GM21786 (cell line): ENCODE measurements around the gene C5.

Experiments
- ATAC-seq: cut with Tn5 transposase; IDR thresholded peaks from one replicate; pipeline ENCODE4 v1.9.1; 2021; ENCODE audit not compliant: unreplicated experiment

The C5 gene

GRCh38 chr9:120927269-120928014 is 122.6 kb downstream of the C5 start:
- no peak for ATAC-seq

- ATAC-seq: peak; percentile 15
These were observed 123.6 kb downstream of the C5 start, which contains the start of gene TRAF1 for GRCh38 chr9:120926397-120926928. Gene TRAF1, minus strand, starts transcription at chr9:120926796. Its CDS starts 721 bp downstream, at chr9:120926075.

DNA sequence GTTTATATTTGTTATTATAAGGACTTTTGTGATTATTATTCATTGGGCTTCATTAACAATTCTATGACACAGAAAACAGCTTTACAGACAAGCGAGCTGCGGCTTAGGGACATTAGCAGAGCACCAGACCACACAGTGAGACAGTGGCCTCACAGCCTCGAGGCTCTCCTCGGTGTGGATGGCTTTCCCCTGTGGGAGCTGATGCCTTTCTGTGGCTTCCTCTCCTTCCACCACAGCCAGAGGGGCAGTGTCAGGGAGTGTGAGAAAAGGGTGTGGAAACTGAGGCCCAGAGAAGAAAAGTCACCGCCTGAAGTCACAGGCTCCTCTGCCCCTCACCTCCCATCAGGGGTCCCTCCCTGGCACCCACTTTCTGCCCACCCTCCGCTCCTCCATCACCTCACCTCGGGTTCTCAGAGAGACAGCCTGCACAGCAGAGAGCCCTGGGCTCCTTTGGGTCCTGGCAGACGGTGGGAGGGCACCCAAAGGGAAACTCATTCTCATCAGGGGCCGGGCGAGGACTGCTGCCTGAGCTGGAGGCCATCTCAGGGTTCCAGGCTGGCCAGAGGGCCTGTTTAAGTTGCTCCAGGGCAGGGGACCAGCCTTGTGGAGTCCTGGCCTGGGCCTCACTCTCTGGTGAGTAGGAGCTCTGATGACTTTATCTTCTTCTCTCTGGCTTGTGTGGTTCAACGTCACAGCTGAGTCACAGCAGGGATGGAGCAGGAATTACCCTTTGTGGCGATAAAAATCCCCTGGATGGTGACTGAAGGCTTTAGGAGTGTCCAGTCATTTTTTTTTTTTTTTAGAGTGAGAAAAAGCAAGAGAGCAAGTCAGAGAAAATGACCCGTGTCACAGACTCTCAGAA is 124.3 kb downstream of the C5 start:
- peak; percentile 34 for ATAC-seq

GRCh38 chr9:120924698-120925534 is 125.2 kb downstream of the C5 start:
- ATAC-seq: no peak

DNA sequence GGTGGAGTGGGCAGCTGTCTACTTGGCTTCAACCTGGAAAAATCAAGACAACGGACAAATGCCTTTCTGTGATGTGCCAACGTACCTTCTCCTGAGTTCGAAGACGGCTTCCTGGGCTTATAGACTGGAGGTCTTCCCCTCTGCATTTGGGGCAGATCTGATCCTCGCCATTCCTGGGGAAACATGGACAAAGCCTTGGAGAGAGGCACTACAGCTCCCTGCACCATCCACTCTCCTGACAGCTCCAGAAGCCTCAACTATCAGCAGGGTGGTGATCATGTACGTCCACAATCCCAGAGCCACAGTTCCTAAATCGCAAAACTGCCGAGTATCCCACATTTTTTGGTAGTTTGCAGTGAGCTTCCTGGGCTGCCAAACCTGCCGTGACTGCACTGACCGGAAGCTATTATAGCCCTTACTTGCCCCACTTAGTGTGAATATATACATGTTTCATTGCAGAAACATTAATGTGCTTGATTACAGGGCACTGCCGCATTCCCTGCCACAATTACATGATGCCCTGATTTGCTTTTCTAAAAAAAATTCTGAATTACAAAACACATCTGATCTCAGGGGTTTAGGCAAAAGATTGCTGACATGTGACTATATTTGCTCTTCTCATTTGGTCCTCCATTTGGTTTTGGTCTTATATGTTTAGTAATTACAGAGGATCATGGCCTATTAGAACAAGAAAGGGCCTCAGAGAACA is 126.3 kb downstream of the C5 start:
- no peak for ATAC-seq

DNA sequence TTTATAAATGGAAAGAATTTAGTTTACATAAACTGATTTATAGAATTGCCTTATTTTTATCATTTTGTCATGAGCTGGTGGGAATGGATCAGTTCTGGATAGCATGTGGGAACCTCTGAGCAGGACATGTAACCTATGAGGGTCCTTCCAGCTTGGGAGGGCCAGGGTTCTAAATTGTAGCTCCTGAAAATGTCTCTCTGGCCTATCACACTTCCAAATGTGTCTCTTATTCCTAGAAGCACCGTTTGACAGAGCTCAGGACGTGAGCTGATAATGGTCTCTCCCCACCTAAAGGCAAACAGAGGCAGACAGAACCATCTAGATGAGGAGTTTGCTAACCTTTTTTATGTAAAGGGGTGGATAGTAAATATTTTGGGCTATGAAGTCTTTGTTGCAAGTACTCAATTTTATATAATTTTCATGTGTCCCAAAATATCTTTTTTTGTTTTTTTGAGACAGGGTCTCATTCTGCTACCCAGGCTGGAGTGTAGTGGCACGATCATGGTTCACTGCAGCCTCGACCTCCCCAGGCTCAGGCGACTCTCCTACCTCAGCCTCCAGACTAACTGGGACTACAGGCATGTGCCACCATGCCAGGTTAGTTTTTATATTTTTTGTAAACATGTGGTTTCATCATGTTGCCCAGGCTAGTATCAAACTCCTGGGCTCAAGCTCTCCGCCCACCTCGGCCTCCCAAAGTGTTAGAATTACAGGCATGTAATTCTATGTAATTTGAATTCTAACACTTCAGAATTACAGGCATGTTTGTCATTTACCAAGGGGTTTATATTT is 127.5 kb downstream of the C5 start:
- ATAC-seq: no peak

DNA sequence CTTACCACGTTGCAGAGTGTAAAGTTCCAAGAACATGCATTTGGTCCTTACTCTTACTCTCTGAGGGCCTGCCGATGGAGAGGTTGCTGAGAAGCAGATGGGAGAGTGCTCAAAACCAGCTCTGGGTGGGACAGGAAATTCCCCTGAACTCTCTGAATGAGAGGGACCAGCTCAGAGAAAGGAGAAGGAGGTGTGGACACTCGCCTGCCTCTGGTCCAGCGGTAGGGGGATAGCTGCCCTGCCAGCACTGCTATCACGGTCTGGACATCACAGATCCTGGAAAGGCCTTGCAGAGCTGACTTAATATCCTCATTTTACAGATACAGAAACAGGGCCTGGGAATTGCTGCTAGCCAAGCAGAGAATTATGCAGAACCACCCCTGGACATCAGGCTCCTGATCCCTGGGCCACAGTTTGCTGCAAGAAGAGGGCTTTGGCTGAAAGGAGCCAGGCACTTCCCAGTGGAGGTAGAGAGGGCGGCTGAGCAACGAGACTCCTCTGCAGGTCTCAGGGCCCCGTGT is 128.4 kb downstream of the C5 start:
- no peak for ATAC-seq

- ATAC-seq: peak; percentile 35
These were observed 129.3 kb downstream of the C5 start for GRCh38 chr9:120920806-120921178.

- ATAC-seq: no peak
These were observed 130.0 kb downstream of the C5 start for GRCh38 chr9:120919843-120920805.

GRCh38 chr9:120918931-120919842 is 130.9 kb downstream of the C5 start:
- ATAC-seq: no peak

- ATAC-seq: no peak
These were observed 131.9 kb downstream of the C5 start for GRCh38 chr9:120917929-120918762.

DNA sequence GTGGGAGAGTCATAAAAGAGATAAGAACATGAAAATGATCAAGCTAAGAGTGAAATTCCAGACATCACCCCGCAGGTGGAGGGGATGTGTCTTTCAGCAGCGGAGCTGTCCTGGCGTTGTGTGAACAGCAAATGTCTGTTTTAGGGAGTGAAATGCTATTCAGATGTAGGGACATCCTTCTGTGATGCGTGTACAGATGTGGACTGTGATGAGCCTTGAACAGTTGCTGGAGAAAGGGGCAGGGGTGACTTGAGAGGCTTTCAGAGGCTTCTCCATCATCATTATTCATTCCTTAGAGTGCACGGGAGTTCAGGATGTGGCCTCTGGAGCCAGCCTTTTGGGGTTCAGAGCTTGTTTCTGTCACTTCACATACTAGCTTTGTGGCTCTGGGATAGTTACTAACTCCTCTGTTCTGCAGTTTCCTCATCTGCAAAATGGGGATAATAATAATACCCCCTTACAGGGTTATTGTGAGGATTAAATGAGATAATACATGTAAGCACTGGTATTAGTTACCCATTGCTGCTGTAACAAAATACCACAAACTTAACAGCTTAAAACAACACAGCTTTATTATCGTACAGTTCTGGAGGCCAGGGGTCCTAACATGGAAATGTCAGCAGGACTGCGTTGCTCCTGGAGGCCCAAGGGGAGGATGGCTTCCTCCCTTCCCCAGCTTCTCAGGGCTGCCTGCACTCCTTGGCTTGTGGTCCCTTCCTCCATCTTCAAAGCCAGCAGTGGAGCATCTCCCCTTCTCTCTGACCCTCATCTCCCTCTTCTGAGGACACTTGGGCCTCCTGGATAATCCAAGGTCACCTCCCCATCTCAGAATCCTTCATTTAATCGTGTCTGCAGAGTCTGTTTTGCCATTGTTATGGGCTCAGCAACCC is 132.8 kb downstream of the C5 start:
- no peak for ATAC-seq

DNA sequence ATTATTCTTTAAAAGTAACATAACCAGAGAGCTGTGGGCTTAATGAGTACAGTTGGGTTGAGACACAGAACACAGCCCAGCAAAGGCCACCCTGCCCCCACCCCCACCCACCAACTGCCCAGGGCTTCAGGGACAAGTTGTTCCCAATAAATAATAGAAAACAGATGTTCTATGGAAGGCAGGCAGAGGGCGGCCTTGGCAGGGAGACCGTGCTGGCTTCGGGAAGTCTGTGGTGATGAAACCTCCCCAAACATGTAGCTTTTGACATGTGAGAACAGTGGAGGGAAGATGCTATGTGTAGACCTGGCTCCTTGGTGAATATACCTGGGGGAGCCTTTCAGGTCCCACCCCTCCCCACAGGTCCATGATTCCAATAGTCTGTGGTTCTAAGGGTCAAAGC is 133.5 kb downstream of the C5 start:
- no peak for ATAC-seq

- ATAC-seq: no peak
These were observed 134.1 kb downstream of the C5 start for GRCh38 chr9:120915854-120916470.

- ATAC-seq: no peak
These were observed 135.1 kb downstream of the C5 start for GRCh38 chr9:120914953-120915352.
